Measurements from ENCODE around the gene FOXM1. TPM values are rescaled to one million over a fixed set of nuclear protein-coding genes. Genes with fewer than 3 reads are reported as not detected.

Gene FOXM1, protein sequence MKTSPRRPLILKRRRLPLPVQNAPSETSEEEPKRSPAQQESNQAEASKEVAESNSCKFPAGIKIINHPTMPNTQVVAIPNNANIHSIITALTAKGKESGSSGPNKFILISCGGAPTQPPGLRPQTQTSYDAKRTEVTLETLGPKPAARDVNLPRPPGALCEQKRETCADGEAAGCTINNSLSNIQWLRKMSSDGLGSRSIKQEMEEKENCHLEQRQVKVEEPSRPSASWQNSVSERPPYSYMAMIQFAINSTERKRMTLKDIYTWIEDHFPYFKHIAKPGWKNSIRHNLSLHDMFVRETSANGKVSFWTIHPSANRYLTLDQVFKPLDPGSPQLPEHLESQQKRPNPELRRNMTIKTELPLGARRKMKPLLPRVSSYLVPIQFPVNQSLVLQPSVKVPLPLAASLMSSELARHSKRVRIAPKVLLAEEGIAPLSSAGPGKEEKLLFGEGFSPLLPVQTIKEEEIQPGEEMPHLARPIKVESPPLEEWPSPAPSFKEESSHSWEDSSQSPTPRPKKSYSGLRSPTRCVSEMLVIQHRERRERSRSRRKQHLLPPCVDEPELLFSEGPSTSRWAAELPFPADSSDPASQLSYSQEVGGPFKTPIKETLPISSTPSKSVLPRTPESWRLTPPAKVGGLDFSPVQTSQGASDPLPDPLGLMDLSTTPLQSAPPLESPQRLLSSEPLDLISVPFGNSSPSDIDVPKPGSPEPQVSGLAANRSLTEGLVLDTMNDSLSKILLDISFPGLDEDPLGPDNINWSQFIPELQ
- total RNA-seq = 31.2 TPM

GRCh38 chr12:2877047-2877952 is at the start of gene FOXM1, which contains the start of gene RHNO1:
FOXM1 (minus strand) TSS chr12:2877174; CDS start chr12:2874478, 2,696 bp downstream.
RHNO1 (plus strand) TSS chr12:2877223; CDS start chr12:2885367, 8,144 bp downstream.
- peak; percentile 87 for ATAC-seq

GRCh38 chr12:2925322-2925995 is 48.5 kb upstream of the FOXM1 start:
- ATAC-seq = peak; percentile 59

GRCh38 chr12:2924019-2924418 is 47.0 kb upstream of the FOXM1 start:
- ATAC-seq = no peak

DNA sequence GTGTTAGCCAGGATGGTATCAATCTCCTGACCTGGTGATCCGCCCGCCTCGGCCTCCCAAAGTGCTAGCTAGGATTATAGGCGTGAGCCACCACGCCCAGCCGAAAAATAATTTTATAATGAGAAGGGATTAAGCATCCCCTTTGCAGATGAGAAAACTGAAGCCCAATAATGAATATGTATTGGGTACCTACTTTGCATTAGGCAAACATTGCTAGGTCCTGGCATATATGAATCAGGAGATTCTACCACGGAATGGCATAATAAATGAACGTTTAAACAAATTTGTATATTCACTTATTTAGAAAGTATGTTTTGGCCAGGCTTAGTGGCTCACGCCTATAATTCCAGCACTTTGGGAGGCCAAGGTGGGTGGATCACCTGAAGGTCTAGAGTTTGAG is 46.1 kb upstream of the FOXM1 start:
- no peak for ATAC-seq

DNA sequence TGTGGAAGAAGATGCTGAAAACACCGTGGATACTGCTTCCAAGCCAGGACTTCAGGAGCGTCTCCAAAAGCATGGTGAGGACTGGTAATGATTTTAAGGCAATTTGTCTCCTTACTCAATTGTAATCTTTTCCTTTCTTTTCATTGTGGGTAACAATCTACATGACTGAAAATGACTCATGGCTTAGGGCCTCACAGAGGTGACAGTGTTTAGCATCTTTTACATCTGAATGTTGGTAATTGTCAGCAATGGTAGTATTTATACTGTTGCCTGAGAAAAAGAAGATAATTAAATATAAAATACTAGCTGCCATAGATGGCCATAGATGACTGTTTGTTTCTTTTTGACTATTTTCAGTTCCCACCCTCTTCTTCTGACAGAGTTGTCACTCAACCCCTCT is 45.4 kb upstream of the FOXM1 start:
- ATAC-seq = no peak

DNA sequence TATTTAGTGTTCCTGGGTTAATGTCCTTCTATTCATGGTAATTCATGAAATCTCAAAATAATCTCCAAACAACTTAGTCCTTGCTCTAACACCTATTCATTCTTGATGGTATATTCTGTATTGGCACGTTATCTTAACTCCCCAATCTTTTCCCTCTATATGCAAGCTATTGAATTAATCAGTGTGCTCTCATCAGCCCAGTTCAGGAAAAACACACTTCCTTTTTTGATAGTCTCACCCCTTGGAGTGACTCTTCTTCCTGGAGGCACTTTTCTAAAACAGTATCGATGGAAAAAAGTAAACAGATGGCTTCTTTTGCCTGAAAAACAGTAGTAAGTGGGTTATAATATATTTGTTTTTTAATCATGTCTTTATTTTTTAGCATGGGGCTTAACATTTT is 42.3 kb upstream of the FOXM1 start:
- no peak for ATAC-seq

DNA sequence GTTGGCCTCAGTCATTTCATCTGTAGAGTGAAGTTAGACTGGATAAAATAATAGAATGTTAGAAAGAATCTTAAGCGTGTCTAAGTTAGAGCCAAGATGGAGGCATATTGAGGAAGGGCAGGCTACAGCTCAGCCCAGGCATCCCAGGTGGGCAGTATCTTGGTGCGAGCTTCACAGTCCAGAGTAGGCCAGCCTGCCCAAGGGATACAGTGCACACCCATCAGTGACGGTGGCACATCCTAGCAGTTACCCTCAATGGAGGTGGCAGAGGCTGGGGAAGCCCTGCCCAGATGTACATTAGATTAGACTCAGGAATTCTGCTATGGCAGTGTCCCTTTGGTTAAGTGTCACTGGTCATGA is 35.2 kb upstream of the FOXM1 start:
- no peak for ATAC-seq

GRCh38 chr12:2904260-2904659 is 27.3 kb upstream of the FOXM1 start:
- ATAC-seq = no peak

DNA sequence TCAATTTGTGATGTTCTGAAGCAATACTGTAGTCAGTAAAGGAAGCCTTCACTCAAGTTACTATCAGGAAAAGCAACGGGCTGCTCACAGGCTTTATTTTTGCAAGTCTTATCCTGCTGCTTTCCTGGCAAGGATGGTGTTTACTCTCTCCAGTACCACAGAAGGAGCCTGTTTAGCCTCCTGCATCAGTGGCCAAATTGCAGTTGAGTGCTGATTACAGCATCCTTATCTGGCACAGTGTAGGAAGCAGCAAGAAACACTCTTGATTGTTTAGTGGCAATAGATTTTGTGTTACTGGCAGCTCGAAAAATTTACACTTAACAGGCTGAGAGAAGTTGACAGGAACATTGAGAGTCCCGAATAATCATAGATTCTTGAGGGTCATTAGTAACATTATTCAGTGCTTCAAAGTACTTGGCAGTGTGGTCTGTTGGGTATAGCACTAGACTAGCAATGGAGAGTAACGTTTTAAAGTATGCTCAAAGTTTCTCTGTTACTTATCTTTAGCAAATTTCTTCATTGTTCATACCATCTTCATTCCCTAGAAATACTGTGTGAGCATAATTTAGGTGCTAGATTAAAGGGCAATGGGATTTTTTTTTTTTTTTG is 25.4 kb upstream of the FOXM1 start:
- no peak for ATAC-seq

DNA sequence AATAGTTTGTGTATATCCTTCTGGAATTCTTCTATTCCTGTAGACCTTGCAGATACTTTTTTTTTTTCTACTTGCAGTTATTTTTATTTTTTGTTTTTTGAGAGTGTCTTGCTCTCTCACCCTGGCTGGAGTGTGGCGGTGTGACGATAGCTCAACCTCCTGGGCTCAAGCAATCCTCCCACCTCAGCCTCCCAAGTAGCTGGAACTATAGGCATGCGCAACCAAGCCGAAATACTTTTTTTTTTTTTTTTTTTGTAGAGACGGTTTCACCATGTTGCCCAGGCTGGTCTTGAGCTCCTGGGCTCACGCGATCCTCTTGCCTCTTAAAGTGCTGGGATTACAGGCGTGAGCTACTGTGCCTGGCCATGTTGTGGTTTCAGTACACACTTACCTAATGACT is 23.7 kb upstream of the FOXM1 start:
- no peak for ATAC-seq

GRCh38 chr12:2897418-2897817 is 20.4 kb upstream of the FOXM1 start:
- ATAC-seq = no peak

- no peak for ATAC-seq
Measured at GRCh38 chr12:2895511-2895910, 18.5 kb upstream of the FOXM1 start.

GRCh38 chr12:2895051-2895451 is 18.1 kb upstream of the FOXM1 start:
- no peak for ATAC-seq

- ATAC-seq = peak; percentile 17
Measured at GRCh38 chr12:2893007-2893406, 16.0 kb upstream of the FOXM1 start.

DNA sequence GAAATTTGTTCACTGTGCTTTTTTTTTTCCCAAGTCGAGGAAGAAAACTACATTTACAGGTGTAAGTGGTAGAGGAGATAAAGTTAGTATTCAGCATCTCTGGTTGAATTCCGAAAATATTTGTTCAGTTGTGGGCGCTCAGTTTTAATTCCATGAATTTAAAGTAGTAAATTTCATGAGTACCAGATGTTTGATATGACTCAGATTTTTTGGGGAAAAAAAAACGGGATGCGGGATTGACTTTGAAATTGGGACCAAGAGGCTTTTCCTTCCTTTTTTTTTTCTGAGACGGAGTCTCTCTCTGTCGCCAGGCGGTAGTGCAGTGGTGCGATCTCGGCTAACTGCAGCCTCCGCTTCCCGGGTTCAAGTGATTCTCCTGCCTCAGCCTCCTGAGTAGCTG is 15.3 kb upstream of the FOXM1 start:
- no peak for ATAC-seq

GRCh38 chr12:2891240-2892053 is 14.5 kb upstream of the FOXM1 start:
- peak; percentile 21 for ATAC-seq

DNA sequence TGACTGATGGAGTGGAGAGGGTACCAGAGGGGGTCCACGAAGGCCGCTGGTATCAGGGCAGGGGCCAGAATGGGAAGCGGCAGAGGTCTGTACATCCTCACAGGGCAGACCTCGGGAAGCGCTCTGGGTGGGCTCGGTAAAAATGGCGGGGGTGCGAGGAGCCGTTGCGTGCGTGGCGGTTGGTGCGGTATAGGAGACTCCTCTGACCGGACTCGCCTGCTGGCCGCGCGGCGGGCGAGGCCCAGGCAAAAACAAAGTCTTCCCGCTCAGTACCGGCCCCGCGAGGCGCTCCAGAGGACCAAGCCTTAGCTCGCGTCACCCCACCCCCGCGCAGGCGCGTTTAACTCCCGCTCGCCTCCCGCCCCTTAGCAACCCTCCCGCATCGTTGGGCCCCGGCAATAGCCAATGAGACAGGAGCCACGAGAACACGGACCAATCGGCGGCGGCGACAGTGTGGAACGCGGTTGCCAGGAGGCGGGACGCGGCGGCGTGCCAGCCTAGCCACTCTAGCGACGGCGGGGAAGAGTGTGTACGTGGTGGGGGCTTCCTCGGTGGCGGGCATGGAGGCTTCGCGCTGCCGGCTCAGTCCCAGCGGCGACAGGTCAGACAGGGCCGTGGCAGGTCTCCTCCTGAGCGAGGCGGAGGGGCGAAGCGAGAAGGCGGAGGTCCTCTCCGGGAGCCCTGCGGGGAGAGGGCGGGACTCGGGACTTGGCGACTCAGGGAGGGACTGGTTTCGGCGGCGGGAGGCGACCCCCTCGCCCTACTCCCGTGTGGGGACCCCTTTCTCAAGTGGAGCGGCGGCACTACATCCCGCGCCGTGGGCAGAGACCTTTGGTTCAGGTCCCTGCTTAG is 13.6 kb upstream of the FOXM1 start, which contains the start of gene TULP3:
Gene TULP3 (plus strand): TSS at position 504 of the 852 bp plus-strand sequence. CDS start 57 bp downstream, at position 561.
- ATAC-seq = peak; percentile 99

DNA sequence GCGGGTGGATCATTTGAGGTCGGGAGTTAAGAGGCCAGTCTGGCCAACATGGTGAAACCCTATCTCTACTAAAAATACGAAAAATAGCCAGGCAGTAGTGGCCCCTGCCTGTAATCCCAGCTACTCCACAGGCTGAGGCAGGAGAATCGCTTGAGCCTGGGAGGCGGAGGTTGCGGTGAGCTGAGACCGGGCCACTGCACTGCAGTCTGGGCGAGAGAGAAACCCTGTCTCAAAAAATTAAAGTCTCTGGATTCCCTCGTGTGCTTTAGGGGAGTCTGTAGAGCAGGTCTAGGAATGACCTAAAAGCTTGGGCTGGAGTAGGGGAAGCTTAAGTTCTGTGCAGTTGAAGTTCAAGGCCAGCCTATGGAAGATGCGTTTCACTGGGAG is 13.0 kb upstream of the FOXM1 start:
- ATAC-seq = peak; percentile 3

- ATAC-seq = no peak
Measured at GRCh38 chr12:2886768-2887450, 9.9 kb upstream of the FOXM1 start.

Measured in esophagus mucosa (tissue), 1 donor.